HG02943 (cell line): ENCODE data around the gene HPF1.
"Not testable (repeated sequence)": the region's sequence is repeated elsewhere in the genome, so short reads cannot be mapped to it uniquely, and the experiment has no call there.

ENCODE experiments used
- ATAC-seq: cut with Tn5 transposase; IDR thresholded peaks from one replicate; pipeline ENCODE4 v1.9.1; 2021; ENCODE audit warnings: mild to moderate bottlenecking, low read depth, moderate library complexity; ENCODE audit not compliant: unreplicated experiment

Gene HPF1

DNA sequence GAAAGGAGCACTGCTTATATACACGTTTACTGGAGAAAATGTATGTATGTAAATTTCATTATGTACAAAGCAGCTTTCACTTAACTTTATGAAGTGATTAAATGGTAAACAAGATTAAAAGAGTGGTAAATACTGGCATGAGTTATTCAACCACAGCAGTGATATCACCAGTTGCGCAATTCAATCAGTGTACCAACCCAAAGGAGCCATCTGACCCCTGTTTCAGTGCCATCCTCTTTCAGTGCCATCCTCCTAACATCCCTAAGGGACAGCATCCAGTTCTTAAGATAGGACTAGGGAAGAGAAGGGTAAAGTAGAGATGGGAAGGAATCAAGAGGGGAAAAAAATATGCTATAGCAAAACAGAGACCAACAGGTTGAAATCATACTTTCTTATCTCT lies 16.2 kb downstream of the HPF1 start:
- no peak for ATAC-seq

DNA sequence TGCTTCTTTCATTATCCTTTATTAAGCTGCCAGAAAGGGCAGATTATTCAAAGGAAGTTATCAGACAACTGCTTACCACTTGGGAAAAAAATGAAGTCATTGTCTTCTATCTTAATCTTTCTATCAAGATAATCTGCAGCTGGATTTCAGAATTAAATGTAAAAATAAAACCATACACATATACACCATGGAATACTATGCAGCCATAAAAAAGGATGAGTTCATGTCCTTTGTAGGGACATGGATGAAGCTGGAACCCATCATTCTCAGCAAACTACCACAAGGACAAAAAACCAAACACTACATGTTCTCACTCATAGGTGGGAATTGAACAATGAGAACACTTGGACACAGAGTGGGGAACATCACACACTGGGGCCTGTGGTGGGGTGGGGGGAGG lies 19.1 kb downstream of the HPF1 start:
- ATAC-seq: not testable (repeated sequence)

DNA sequence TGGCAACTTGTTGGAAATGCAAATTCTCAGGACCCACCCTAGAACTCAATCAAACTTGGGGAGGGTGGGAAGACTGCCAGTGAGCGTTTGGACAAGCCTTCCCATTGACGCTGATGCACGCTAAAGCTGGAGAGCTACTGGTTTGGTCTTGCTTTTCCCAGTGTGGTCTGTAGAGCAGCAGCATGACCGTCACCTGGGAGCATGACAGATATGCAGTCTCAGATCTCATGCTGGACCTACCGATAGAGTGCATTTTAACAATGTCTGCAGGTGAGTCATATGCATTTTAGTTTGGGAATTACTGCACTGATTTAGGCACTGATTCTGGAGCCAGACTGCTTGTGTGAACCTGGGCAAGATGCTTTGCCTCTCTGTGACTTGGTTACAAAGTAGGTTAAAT lies 27.2 kb downstream of the HPF1 start:
- ATAC-seq: no peak

DNA sequence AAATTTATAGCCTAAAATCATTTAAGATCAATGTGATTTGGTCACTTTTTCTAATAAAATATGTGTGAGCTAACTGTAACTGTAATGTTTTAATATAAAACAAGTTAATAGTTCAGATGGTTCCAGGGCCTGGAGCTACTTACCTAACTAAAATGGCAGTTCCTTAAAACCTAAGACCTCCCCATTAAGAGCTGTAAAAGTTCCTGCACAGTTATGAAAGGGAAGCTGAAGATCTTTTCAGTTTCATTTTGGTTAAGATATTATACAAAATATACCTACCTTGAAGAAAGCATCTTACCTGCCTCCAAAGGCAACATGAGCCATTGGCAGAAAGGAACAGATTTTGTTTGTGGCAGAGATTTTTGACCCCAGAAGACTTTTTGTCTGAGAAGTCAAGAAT lies 30.1 kb downstream of the HPF1 start:
- no peak for ATAC-seq

DNA sequence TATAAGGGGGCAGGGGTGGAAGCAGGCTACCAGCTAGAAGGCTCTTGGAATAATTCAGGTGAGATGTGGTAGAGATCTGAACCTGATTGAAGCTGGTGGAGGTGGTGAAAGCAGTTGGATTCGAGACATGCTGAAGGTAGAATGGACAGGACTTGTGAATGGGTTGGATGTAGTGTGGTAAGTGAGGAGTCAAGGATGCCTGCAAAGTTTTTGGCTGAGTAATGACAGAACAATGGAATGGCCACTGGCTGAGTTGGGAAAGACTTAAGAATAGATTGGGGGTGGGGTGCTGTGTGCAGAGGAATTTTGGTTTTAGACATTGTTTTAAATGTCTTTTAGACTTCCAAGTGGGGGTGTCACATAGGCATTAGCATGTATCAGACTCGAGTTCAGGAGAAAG lies 33.5 kb downstream of the HPF1 start:
- ATAC-seq: no peak

DNA sequence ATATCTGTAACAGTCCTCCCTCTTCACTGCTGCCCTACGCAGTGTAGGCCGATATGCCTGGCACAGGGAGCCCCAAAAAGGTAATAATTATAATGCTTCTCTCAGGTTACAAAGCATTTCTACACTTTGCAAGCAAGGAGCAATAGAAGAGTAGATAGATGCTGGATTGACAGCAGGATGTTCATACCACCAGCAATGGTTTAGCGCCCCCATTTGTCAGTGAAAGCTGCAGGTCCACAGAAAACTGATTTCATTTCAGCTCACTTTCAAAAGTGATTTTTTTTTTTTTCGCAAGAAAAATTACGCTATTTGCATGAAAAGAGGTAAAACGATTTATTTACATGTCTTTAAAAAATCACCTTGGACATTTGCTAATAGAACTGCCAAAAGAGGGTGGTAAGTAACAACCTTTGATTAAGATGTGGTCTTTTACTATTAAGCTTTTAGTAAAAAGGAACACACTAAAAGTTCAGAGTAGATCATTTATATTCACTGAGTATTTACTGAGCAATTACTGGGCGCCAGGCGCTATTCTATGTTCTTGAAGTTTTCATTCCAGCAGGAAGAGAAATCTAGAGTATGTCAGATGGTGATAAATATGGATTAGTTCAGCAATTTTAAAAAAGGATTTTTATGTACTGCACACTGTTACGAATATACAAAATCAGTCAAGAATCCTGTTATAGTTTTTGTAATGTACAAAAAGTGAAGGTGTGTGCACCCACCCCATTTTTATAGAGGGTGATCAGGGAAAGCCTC lies 34.4 kb downstream of the HPF1 start:
- no peak for ATAC-seq

DNA sequence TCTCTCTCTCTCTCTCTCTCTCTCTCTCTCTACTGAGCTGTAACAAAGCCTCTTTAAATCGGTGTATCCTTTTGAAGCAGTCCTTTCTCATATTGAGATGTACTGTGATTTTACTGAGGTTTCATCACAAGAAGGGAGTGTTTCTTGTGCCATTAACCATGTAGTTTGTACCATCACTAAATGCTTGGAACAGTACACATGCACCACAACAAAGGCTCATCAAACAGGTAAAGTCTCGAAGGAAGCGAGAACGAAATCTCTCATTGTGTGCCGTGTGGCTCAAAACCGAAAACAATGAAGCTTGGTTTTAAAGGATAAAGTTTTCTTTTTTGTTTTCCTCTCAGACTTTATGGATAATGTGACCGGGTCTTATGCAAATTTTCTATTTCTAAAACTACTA lies 37.2 kb downstream of the HPF1 start:
- no peak for ATAC-seq

DNA sequence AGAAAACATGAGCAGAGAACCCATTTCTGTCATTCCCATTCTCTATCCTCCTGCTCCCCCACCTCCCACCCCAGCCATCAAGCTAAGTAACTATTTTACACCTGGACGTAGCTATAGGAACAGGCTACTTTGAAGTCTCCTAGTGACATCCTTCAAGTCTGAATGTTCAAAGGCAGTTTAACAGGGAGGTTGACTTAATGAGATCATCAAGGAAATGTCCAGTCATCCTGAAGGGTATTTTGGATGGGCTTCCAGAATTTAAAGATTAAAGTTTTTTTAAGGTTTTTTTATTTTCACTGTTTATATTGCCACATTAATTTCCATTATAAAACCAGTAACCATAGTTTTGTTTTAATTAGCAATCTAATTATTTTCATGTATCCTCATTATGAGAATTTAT lies 41.1 kb downstream of the HPF1 start:
- no peak for ATAC-seq

DNA sequence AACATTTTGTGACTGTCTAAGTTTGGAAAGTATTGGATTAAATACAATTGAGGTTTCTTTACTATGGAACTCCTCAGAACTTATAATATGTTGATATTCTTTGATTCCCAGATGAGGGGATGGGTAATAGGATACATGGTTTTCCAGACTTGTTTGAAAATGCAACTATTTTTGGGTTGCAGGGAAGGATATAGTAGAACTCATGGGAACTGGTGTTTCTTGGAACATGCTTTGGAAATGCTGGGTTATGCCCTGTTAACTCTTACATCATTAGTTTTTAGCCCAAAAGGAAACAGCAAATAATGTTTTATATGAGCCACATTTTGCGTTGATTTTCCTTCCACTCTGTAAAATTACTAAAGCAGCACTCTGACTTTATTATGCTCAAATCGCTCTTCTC lies 41.9 kb downstream of the HPF1 start:
- ATAC-seq: no peak

DNA sequence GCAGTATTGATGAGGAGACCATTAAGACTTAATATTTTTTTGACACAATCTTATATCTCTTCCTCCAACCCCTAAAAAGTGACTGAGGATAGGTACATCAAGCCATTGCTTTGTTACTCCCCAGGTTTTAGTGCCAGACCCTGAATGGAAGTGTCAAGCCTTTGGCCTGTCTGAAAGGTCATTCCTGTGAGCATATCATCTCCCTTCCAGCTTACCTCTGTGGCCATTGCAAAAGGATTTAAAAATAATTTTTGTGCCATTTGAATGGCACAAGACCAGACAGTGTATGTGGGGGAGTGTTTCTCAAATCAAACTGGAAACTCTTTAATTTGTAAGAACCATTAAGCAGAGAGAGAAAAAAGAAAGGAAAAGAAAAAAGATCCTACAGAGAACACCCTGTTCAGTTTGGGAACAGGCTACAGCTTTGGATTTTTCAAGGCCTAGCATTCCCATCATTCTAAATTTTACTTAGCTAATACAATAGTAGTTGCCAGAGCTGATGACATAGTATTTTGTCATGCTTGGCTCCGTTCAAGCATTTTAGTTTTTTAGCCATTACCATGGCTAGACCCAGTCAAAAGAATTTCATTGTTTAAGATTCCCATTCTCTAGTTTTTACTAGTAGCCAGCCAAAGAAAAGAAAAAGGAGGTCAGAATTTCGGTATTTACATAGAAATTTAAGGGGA lies 49.6 kb downstream of the HPF1 start:
- no peak for ATAC-seq

DNA sequence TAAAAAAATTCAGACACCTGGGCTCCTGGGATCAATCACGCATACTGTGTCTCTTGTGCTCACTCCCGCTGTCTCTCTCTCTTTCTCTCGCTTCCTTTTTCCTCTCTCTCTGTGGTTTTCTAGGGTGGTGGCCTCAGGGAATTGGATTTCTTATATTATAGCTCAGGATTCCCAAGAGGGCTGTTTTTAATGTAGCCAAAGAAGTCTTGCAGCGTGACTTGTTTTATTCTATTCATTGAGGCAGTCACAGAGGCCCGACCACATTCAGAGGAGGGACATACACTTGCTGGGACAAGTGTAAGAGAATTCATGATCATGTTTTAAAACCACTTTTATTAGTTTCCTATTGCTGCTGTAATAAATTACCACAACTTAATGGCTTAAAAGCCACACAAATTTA lies 59.4 kb downstream of the HPF1 start:
- no peak for ATAC-seq

DNA sequence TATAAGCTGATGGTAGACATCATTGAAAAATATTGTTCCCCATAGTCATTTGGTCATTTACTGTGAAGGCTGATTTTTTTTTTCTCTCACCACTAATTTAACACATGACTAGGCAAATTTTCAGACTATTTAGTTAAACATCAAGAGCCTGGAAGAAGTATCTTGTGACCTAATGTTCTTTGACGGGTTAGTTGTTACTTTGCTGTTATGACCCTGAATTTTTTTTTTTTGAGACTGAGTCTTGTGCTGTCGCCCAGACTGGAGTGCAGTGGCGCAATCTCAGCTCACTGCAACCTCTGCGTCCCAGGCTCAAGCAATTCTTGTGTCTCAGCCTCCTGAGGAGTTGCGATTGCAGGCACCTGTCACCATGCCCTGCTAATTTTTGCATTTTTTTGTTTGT lies 67.0 kb downstream of the HPF1 start:
- ATAC-seq: no peak

DNA sequence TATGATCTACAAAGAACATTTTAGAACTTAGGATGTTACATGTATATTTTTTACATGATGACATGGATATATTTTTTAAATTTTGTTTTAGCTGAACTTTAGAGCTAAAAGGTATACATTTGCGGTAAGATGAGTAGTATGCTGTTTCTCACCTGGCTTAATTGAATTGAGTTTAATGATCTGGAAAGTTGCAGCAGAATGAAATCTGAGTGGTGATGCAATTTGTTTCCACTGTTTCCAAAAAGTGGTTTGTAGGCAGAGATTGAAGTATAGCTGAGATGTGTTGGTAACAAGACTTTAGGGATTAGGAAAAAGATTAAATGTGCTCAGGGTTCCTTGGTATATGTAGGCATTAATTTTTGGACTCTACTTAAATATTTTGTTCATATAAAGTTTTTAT lies 68.1 kb downstream of the HPF1 start:
- ATAC-seq: no peak

DNA sequence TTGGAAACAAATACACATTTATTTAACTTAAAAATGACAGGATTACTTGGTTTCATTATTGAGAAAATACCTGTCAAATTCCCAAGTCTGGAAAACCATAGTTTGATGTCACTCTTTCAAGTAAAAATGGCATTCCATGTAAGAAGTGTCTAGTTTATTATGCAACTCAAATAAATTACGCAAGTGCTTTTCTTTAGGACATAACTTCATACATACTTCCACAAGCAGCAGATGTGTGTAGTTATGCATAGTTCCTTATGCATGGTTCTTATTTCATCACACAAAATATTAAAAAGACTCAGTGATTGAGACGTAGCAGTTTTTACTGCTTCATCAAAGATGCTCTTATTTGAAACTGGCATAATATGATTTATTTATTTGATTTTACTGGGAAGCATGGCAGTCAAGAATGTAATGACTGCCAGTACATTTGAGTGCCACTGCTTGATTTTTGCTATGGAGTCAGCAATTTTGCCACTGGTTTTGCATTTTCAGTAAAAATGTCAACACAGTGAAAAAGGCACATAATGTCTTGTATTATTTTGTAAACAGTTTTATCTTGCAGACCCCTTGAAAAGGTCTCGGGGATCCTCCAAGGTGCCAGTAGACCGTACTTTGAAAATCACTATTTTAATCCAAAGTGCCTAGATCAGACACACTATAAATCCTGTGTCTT lies 75.2 kb downstream of the HPF1 start:
- ATAC-seq: no peak
